Colonic mucosa (tissue), 4 donors: ENCODE measurements around the gene KLHDC2. TPM values are rescaled to one million over a fixed set of nuclear protein-coding genes. Genes with fewer than 3 reads are reported as not detected.
"Not testable (repeated sequence)": the region's sequence is repeated elsewhere in the genome, so short reads cannot be mapped to it uniquely, and the experiment has no call there.

Experiments used
- DNase-seq: peaks from one replicate; pipeline ENCODE4 v3.0.0-alpha.2; 2020
- H3K27ac ChIP-seq: fragments of 200-600 bp; one replicate; pipeline ENCODE4 v1.8.0; 2021
- H3K27me3 ChIP-seq: fragments of 200-600 bp; one replicate; pipeline ENCODE4 v1.8.0; 2021
- H3K36me3 ChIP-seq: fragments of 200-600 bp; one replicate; pipeline ENCODE4 v1.8.0; 2021
- H3K4me1 ChIP-seq: fragments of 200-600 bp; one replicate; pipeline ENCODE4 v1.8.0; 2021; ENCODE audit warnings: mild to moderate bottlenecking
- H3K4me3 ChIP-seq: fragments of 200-600 bp; one replicate; pipeline ENCODE4 v1.8.0; 2021
- H3K9ac ChIP-seq, 2 donors: one replicate each; pipeline ENCODE4 v1.7.0; 2013; ENCODE audit warnings: control low read depth in 2 of 2, low read depth in 2 of 2, low read length in 2 of 2
- H3K9me3 ChIP-seq: fragments of 200-600 bp; one replicate; pipeline ENCODE4 v1.8.0; 2021
- CTCF ChIP-seq: fragments of 200-600 bp; IDR thresholded peaks from one replicate; pipeline ENCODE4 v1.8.0; 2022; ENCODE audit warnings: antibody characterized with exemption, mild to moderate bottlenecking
- intact Hi-C: fragments of 100-400 bp; cut with DNase I; formaldehyde crosslinking; loops from one replicate; pipeline ENCODE4 v1.14.1; 2022
- total RNA-seq, 2 donors: library from RNA; stranded (reverse); fragmentation: NEBNext Ultra II Directional in 1 of 2; extraction: Animal tissue kit (Norgen Biotek cat#: 25700) in 1 of 2; gene quantifications; one replicate each; pipeline ENCODE4 v1.2.1, GENCODE V29; 2021
- donor health status: healthy.
- donor health status: DM: no; HTN: no; CAD: no.
- donor health status: DM: no; HTN: no; CAD: no.

KLHDC2 gene
- total RNA-seq, 2 donors from 2014 or later = 37.5 to 68.7 TPM

- Histone ChIP-seq H3K9ac (no peak overlapping the region), H3K27me3 (no peaks in the 10 kb centered on the region), H3K4me3 (no peak overlapping the region), H3K36me3 (peaks cover 8% of the 10 kb centered on the region), H3K27ac (no peak overlapping the region), H3K9me3 (no peaks in the 10 kb centered on the region), H3K4me1 (no peaks in the 10 kb centered on the region)
- no peak for DNase-seq
- intact Hi-C loops = no loop called here
- no peak for TF ChIP-seq CTCF
Observed at GRCh38 chr14:49796025-49796424, 28.1 kb downstream of the KLHDC2 start.

- H3K9me3 ChIP-seq = no peaks in the 10 kb centered on the region
- H3K27me3 ChIP-seq = no peaks in the 10 kb centered on the region
- intact Hi-C loops = no loop called here
- no peaks in the 10 kb centered on the region for H3K4me1 ChIP-seq
- no peak overlapping the region for H3K27ac ChIP-seq
- no peak for DNase-seq
- TF ChIP-seq CTCF = no peak
- peaks cover 4% of the 10 kb centered on the region for H3K36me3 ChIP-seq
- H3K4me3 ChIP-seq = no peak overlapping the region
- H3K9ac ChIP-seq = no peak overlapping the region
Observed at GRCh38 chr14:49808780-49809179, 40.8 kb downstream of the KLHDC2 start.

GRCh38 chr14:49816118-49816517 is 48.2 kb downstream of the KLHDC2 start:
- H3K9me3 ChIP-seq, H3K9ac ChIP-seq, H3K4me3 ChIP-seq, DNase-seq, H3K27ac ChIP-seq, H3K27me3 ChIP-seq, H3K4me1 ChIP-seq, intact Hi-C loops: not testable (repeated sequence)
- H3K36me3 ChIP-seq = peaks cover 22% of the 10 kb centered on the region

GRCh38 chr14:49816844-49817243 is 48.9 kb downstream of the KLHDC2 start:
- DNase-seq = no peak
- Histone ChIP-seq H3K9ac (no peak overlapping the region), H3K27ac (no peak overlapping the region), H3K9me3 (no peaks in the 10 kb centered on the region), H3K36me3 (peaks cover 22% of the 10 kb centered on the region), H3K27me3 (no peaks in the 10 kb centered on the region), H3K4me1 (no peaks in the 10 kb centered on the region), H3K4me3 (no peak overlapping the region)
- intact Hi-C loops = no loop called here
- no peak for TF ChIP-seq CTCF

- no peak overlapping the region for H3K27ac ChIP-seq
- H3K4me3 ChIP-seq = no peak overlapping the region
- no peak for DNase-seq
- no peaks in the 10 kb centered on the region for H3K9me3 ChIP-seq
- no peaks in the 10 kb centered on the region for H3K4me1 ChIP-seq
- peaks cover 22% of the 10 kb centered on the region for H3K36me3 ChIP-seq
- no peak overlapping the region for H3K9ac ChIP-seq
- TF ChIP-seq CTCF = no peak
- H3K27me3 ChIP-seq = no peaks in the 10 kb centered on the region
- intact Hi-C loops = no loop called here
Observed at GRCh38 chr14:49820176-49820575, 52.2 kb downstream of the KLHDC2 start.

GRCh38 chr14:49828640-49829039 is 60.7 kb downstream of the KLHDC2 start:
- peaks cover 25% of the 10 kb centered on the region for H3K36me3 ChIP-seq

More at GRCh38 chr14:49828640-49829039, 60.7 kb downstream of the KLHDC2 start:
- no peaks in the 10 kb centered on the region for H3K27me3 ChIP-seq
- no peak overlapping the region for H3K9ac ChIP-seq
- no peaks in the 10 kb centered on the region for H3K9me3 ChIP-seq
- DNase-seq = no peak
- no peaks in the 10 kb centered on the region for H3K4me1 ChIP-seq
- no peak overlapping the region for H3K4me3 ChIP-seq
- TF ChIP-seq CTCF = no peak
- H3K27ac ChIP-seq = no peak overlapping the region
- intact Hi-C loops = no loop called here

Other genes with a start within 250 kb of the KLHDC2 start
- gene RPS29, start 181.8 kb upstream of the KLHDC2 start, total RNA-seq = 1,000 to 10,000 TPM; 1,421 to 1,478 TPM
- gene LRR1, start 169.2 kb upstream of the KLHDC2 start, total RNA-seq = 10 to 100 TPM; 24.3 to 39.8 TPM
- gene RPL36AL, start 147.5 kb upstream of the KLHDC2 start, total RNA-seq = 100 to 1,000 TPM; 197 to 198 TPM
- gene MGAT2, start 147.4 kb upstream of the KLHDC2 start, total RNA-seq = 10 to 100 TPM; 44.9 to 47.3 TPM
- 1 to 10 TPM; 6.8 to 8.3 TPM for gene DNAAF2, start 132.9 kb upstream of the KLHDC2 start, total RNA-seq
- 10 to 100 TPM in 1 of 2 donors, 1 to 10 TPM in 1; 2.5 to 15.9 TPM for gene POLE2, start 79.9 kb upstream of the KLHDC2 start, total RNA-seq
- gene KLHDC1, start 75.0 kb upstream of the KLHDC2 start, total RNA-seq = 1 to 10 TPM in 1 of 2 donors, under 1 TPM in 1; 0.94 to 2.5 TPM
- 10 to 100 TPM; 52.8 to 56.7 TPM for gene NEMF, start 84.6 kb downstream of the KLHDC2 start, total RNA-seq
- 100 to 1,000 TPM; 136 to 161 TPM for gene ARF6, start 124.9 kb downstream of the KLHDC2 start, total RNA-seq